Duodenal mucosa (tissue), 2 donors: ENCODE results near the gene SLK.

ENCODE experiments used
- H3K27ac ChIP-seq: one replicate; pipeline ENCODE4 v1.7.0; 2013; ENCODE audit warnings: low read depth, low read length
- H3K27me3 ChIP-seq, 2 donors: one replicate each; pipeline ENCODE4 v1.7.0; 2013; ENCODE audit warnings: low read length in 2 of 2, control low read depth in 1 of 2; ENCODE audit not compliant: insufficient read depth in 2 of 2, control insufficient read depth in 1 of 2
- H3K36me3 ChIP-seq, 2 donors: one replicate each; pipeline ENCODE4 v1.7.0; 2013; ENCODE audit warnings: low read length in 2 of 2, control low read depth in 1 of 2; ENCODE audit not compliant: insufficient read depth in 2 of 2, control insufficient read depth in 1 of 2
- H3K4me1 ChIP-seq, 2 donors: one replicate each; pipeline ENCODE4 v1.7.0; 2013; ENCODE audit warnings: low read length in 2 of 2, control low read depth in 1 of 2; ENCODE audit not compliant: insufficient read depth in 2 of 2, control insufficient read depth in 1 of 2
- H3K4me3 ChIP-seq, 2 donors: one replicate each; pipeline ENCODE4 v1.7.0; 2013; ENCODE audit warnings: low read length in 2 of 2, low read depth in 1 of 2
- H3K9ac ChIP-seq, 2 donors: one replicate each; pipeline ENCODE4 v1.7.0; 2013; ENCODE audit warnings: low read length in 2 of 2, low read depth in 1 of 2
- H3K9me3 ChIP-seq, 2 donors: one replicate each; pipeline ENCODE4 v1.7.0; 2013; ENCODE audit warnings: low read length in 2 of 2, control low read depth in 1 of 2; ENCODE audit not compliant: control insufficient read depth in 1 of 2

SLK gene

DNA sequence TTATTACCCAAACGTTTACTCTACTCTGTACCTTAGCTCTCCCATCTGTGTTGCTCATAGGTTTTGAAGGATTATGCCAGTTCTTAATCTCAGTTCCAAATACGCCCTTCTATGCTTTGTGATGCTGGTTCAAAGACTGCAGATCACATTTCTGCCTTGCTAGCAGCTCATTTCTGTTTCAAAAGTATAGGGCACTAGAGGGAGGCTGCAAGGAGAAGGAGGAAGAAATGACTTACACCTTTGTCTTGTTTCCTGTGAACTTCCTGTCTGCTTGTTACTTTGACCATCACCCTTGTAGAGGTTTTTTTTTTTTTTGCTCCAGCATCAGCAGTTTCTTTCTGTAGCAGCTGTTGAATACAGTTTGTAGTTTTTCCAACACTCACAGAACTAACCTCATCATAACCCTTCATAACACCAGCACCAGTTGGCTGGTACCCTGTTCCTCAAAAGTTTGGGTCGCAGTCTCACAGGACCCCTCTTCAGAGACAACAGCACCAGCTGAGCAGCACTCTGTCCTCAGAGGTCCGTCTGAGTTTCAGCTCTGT is 16.5 kb downstream of the SLK start:
- Histone ChIP-seq H3K4me1 (peaks cover 11 to 22% of the 10 kb centered on the region in 2 donors), H3K9me3 (no peaks in the 10 kb centered on the region), H3K4me3 (peak overlapping the region in 1 of 2 donors; percentile 25), H3K27me3 (no peaks in the 10 kb centered on the region), H3K27ac (no peak overlapping the region), H3K9ac (no peak overlapping the region), H3K36me3 (no peaks in the 10 kb centered on the region)

DNA sequence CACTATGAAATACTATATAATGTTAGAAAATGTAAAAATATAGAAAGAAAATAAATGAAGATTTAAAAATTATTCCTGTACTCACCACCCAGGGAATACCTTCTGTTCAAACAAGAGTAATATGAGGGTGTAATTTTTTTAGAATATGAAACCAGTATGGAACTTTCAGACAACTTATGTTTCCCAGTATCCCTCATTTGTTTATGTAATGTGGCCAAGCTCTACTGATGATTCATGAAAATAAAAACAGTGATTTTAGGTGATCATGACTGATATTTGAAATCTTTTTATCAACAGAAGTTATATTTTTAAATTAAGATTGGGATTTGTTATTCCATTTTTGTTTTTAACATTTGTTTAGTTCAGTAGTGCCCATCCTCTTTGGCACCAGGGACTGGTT is 18.8 kb downstream of the SLK start:
- no peaks in the 10 kb centered on the region for H3K36me3 ChIP-seq
- no peaks in the 10 kb centered on the region for H3K9me3 ChIP-seq
- H3K4me1 ChIP-seq = peaks cover 11 to 25% of the 10 kb centered on the region in 2 donors
- no peak overlapping the region for H3K9ac ChIP-seq
- no peak overlapping the region for H3K4me3 ChIP-seq
- no peak overlapping the region for H3K27ac ChIP-seq
- H3K27me3 ChIP-seq = no peaks in the 10 kb centered on the region

DNA sequence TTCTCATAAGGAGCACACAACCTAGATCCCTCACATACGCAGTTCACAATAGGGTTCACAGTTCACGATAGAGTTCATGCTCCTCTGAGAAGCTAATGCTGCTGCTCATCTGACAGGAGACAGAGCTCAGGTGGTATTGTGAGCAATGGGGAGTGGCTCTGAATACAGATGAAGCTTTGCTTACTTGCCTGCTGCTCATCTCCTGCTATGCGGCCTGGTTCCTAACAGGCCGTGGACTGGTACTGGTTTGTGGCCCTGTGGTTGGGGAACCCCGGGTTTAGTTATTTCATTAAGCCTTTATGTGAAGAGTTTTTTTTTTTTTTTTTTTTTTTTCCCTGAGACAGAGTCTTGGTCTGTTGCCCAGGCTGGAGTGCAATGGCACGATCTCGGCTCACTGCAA is 19.4 kb downstream of the SLK start:
- H3K27ac ChIP-seq = no peak overlapping the region
- H3K36me3 ChIP-seq = no peaks in the 10 kb centered on the region
- peaks cover 11 to 25% of the 10 kb centered on the region in 2 donors for H3K4me1 ChIP-seq
- no peak overlapping the region for H3K9ac ChIP-seq
- no peak overlapping the region for H3K4me3 ChIP-seq
- H3K27me3 ChIP-seq = no peaks in the 10 kb centered on the region
- no peaks in the 10 kb centered on the region for H3K9me3 ChIP-seq

DNA sequence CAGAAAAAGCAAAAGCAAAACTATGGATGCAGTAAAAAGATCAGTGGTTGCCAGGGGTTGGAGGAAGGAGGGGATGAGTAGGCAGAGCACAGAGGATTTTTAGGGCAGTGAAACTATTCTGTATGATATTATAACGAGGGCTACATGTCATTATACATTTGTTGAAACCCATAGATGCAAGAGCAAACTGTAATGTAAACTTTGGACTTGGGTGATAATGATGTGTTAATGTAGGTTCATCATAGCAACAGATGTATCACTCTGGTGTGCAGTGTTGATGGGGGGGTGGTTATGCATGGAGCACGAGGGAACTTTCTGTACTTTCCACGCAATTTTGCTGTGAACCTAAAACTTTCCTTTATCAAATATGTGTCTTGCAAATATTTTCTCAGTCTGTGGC is 23.2 kb downstream of the SLK start:
- H3K9me3 ChIP-seq = no peaks in the 10 kb centered on the region
- peaks cover 0 to 5% of the 10 kb centered on the region in 2 donors for H3K4me1 ChIP-seq
- no peak overlapping the region for H3K9ac ChIP-seq
- H3K27me3 ChIP-seq = no peaks in the 10 kb centered on the region
- no peak overlapping the region for H3K27ac ChIP-seq
- no peak overlapping the region for H3K4me3 ChIP-seq
- H3K36me3 ChIP-seq = peaks cover 3 to 4% of the 10 kb centered on the region in 2 donors

DNA sequence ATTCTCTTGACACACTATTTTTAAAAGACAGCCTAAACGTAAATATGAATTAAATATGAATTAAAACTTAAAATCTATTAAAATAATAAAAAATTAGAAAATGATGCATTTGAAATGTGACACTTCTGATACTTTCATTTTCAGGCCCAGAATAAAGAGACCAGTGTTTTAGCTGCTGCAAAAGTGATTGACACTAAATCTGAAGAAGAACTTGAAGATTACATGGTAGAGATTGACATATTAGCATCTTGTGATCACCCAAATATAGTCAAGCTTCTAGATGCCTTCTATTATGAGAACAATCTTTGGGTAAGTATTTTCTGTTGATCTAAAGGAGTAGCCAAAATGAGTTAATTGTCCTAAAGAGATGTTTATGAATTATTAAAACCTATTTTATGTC is 23.6 kb downstream of the SLK start:
- H3K4me3 ChIP-seq = no peak overlapping the region
- no peak overlapping the region for H3K27ac ChIP-seq
- H3K9ac ChIP-seq = no peak overlapping the region
- no peaks in the 10 kb centered on the region for H3K9me3 ChIP-seq
- no peaks in the 10 kb centered on the region for H3K27me3 ChIP-seq
- peaks cover 0 to 5% of the 10 kb centered on the region in 2 donors for H3K4me1 ChIP-seq
- H3K36me3 ChIP-seq = peaks cover 3 to 4% of the 10 kb centered on the region in 2 donors

DNA sequence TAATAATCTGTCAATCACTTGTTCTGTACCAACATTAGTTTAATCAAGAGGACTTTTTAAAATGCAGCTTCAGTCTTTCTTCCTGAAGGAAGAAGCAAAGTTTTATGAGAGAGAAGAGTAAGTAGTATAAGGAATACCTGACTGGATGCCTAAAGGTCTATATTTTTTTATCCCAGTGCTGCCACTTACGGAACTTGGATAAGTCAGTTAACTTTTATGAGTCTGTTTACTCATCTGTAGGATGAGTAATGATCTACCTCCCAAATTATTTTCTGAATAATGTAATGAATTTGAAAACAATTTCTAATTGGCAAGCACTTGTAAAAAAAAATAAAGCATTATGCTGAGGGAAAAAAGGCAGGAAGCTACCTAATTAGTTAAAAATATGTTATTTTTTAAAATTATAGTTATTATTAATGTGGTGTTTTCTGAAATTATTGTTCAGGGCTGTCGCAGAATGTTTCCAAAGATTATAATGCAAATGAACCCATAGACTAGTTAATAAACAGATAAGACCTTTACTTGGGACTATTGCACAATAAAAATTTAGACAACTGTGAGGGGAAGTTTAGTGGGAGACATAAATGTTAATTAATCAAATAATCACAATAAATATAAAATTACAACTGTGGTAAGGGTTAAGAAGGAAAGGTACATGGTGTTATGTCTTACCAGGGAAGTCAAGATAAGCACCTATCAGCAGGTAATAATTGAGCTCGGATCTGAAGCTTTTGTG is 24.6 kb downstream of the SLK start:
- Histone ChIP-seq H3K27ac (no peak overlapping the region), H3K27me3 (no peaks in the 10 kb centered on the region), H3K9ac (no peak overlapping the region), H3K4me1 (peaks cover 0 to 5% of the 10 kb centered on the region in 2 donors), H3K4me3 (no peak overlapping the region), H3K9me3 (no peaks in the 10 kb centered on the region), H3K36me3 (peaks cover 3 to 6% of the 10 kb centered on the region in 2 donors)

DNA sequence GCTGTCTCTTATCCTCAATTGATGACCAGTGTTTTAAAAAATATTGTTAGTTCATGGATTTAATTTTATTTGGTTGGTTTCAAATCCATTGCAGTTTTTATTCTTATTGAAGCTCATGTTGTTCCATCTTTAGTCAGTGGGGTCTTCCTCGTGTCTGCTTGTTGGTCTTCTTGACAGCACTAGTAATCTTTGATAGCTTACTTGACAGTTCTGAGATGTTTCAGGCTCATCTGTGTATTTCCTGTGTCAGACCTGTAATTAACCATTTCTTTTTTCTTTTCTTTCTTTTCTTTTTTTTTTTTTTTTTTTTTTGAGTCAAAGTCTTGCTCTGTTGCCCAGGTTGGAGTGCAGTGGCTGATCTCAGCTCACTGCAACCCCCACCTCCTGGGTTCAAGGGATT is 28.2 kb downstream of the SLK start:
- no peaks in the 10 kb centered on the region for H3K9me3 ChIP-seq
- no peak overlapping the region for H3K9ac ChIP-seq
- H3K4me3 ChIP-seq = no peak overlapping the region
- no peaks in the 10 kb centered on the region for H3K27me3 ChIP-seq
- no peak overlapping the region for H3K27ac ChIP-seq
- peaks cover 3 to 28% of the 10 kb centered on the region in 2 donors for H3K36me3 ChIP-seq
- H3K4me1 ChIP-seq = peaks cover 0 to under 1% of the 10 kb centered on the region in 2 donors

DNA sequence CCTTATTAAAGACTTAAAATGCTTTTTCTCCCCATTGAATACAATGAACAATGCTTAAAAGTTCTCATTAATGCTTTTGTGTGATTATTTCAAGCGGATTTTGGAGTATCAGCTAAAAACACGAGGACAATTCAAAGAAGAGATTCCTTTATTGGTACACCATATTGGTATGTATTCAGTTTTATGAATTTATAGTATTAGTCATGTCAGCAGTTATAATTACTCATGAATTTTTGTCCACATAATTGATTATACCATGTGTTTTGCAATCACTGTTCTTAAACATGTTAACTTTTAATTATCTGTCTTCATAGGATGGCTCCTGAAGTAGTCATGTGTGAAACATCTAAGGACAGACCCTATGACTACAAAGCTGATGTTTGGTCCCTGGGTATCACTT is 31.9 kb downstream of the SLK start:
- Histone ChIP-seq H3K27me3 (no peaks in the 10 kb centered on the region), H3K4me1 (no peaks in the 10 kb centered on the region), H3K4me3 (no peak overlapping the region), H3K36me3 (peaks cover 21 to 61% of the 10 kb centered on the region in 2 donors), H3K9ac (no peak overlapping the region), H3K9me3 (no peaks in the 10 kb centered on the region), H3K27ac (no peak overlapping the region)

DNA sequence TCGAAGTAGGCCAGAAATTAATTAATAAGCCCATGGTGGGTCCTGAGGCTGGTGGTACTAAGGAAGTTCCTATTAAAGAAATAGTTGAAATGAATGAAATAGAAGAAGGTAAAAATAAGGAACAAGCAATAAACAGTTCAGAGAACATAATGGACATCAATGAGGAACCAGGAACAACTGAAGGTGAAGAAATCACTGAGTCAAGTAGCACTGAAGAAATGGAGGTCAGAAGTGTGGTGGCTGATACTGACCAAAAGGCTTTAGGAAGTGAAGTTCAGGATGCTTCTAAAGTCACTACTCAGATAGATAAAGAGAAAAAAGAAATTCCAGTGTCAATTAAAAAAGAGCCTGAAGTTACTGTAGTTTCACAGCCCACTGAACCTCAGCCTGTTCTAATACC is 36.0 kb downstream of the SLK start:
- no peak overlapping the region for H3K4me3 ChIP-seq
- H3K36me3 ChIP-seq = peaks cover 27 to 57% of the 10 kb centered on the region in 2 donors
- no peaks in the 10 kb centered on the region for H3K27me3 ChIP-seq
- H3K27ac ChIP-seq = no peak overlapping the region
- no peak overlapping the region for H3K9ac ChIP-seq
- no peaks in the 10 kb centered on the region for H3K4me1 ChIP-seq
- H3K9me3 ChIP-seq = no peaks in the 10 kb centered on the region

DNA sequence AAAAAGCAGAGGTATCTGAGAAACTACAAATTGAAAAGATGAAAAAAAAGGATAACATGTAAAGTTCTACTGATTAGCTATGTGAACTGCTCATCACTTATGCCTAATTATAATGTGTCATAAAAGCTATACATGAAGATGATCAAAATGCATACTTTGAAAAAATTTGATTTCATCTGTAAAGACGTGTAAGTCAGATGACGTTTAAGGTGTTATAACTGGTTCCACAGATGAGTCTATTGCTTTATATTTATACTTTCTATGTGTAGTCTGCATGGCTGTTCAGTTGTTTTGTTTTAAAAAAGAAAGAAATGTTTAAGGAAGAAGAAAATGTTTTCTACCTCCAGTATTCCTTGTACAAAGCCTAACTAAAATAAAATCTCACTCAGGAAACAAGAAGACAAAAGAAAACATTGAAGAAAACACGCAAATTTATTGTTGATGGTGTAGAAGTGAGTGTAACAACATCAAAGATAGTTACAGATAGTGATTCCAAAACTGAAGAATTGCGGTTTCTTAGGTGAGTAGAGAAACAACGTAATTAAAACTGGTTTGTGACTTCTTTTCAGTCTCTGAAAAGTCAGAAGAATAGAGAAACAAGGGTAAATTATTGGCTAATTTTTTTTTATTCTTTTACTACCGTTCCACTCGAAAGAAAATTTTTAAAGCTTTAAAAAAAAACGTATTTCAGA is 38.4 kb downstream of the SLK start:
- Histone ChIP-seq H3K4me3 (no peak overlapping the region), H3K36me3 (peaks cover 27 to 45% of the 10 kb centered on the region in 2 donors), H3K9ac (no peak overlapping the region), H3K9me3 (no peaks in the 10 kb centered on the region), H3K27ac (no peak overlapping the region), H3K27me3 (no peaks in the 10 kb centered on the region), H3K4me1 (no peaks in the 10 kb centered on the region)
